ENCODE measurements around the gene SFT2D2.
"Not testable (repeated sequence)": the region's sequence is repeated elsewhere in the genome, so short reads cannot be mapped to it uniquely, and the experiment has no call there.

The SFT2D2 gene

GRCh38 chr1:168202941-168203654 is 22.7 kb upstream of the SFT2D2 start:
- Histone ChIP-seq H3K36me3 (ENCODE audit: control insufficient read depth, insufficient read depth, low read length) (no peaks in the 10 kb centered on the region), H3K4me1 (ENCODE audit: control insufficient read depth, insufficient read depth, low read length) (no peaks in the 10 kb centered on the region), H3K9ac (ENCODE audit: low read depth, low read length) (no peak overlapping the region), H3K4me3 (ENCODE audit: low read depth, low read length) (no peak overlapping the region), H3K9me3 (ENCODE audit: control insufficient read depth, insufficient read depth, low read length) (no peaks in the 10 kb centered on the region), H3K27me3 (ENCODE audit: control insufficient read depth, insufficient read depth, low read length) (no peaks in the 10 kb centered on the region)

- Histone ChIP-seq H3K4me3 (ENCODE audit: low read depth, low read length) (no peak overlapping the region), H3K36me3 (ENCODE audit: control insufficient read depth, insufficient read depth, low read length) (no peaks in the 10 kb centered on the region), H3K4me1 (ENCODE audit: control insufficient read depth, insufficient read depth, low read length) (no peaks in the 10 kb centered on the region), H3K9ac (ENCODE audit: low read depth, low read length) (no peak overlapping the region), H3K9me3 (ENCODE audit: control insufficient read depth, insufficient read depth, low read length) (no peaks in the 10 kb centered on the region), H3K27me3 (ENCODE audit: control insufficient read depth, insufficient read depth, low read length) (no peaks in the 10 kb centered on the region)
Observed at GRCh38 chr1:168206111-168206510, 19.7 kb upstream of the SFT2D2 start.

- not testable (repeated sequence) for H3K4me3 ChIP-seq (ENCODE audit: low read depth, low read length); H3K36me3 ChIP-seq (ENCODE audit: control insufficient read depth, insufficient read depth, low read length); H3K27me3 ChIP-seq (ENCODE audit: control insufficient read depth, insufficient read depth, low read length); H3K4me1 ChIP-seq (ENCODE audit: control insufficient read depth, insufficient read depth, low read length); H3K9me3 ChIP-seq (ENCODE audit: control insufficient read depth, insufficient read depth, low read length); H3K9ac ChIP-seq (ENCODE audit: low read depth, low read length)
Observed at GRCh38 chr1:168207673-168208072, 18.1 kb upstream of the SFT2D2 start.

GRCh38 chr1:168210312-168210711 is 15.5 kb upstream of the SFT2D2 start:
- no peaks in the 10 kb centered on the region for H3K4me1 ChIP-seq (ENCODE audit: control insufficient read depth, insufficient read depth, low read length)
- H3K9me3 ChIP-seq (ENCODE audit: control insufficient read depth, insufficient read depth, low read length) = peaks cover 3% of the 10 kb centered on the region
- no peaks in the 10 kb centered on the region for H3K36me3 ChIP-seq (ENCODE audit: control insufficient read depth, insufficient read depth, low read length)
- H3K4me3 ChIP-seq (ENCODE audit: low read depth, low read length) = no peak overlapping the region
- no peak overlapping the region for H3K9ac ChIP-seq (ENCODE audit: low read depth, low read length)
- no peaks in the 10 kb centered on the region for H3K27me3 ChIP-seq (ENCODE audit: control insufficient read depth, insufficient read depth, low read length)

GRCh38 chr1:168213349-168213748 is 12.5 kb upstream of the SFT2D2 start:
- no peaks in the 10 kb centered on the region for H3K36me3 ChIP-seq (ENCODE audit: control insufficient read depth, insufficient read depth, low read length)

GRCh38 chr1:168216171-168216570 is 9.6 kb upstream of the SFT2D2 start:
- Histone ChIP-seq H3K9me3 (ENCODE audit: control insufficient read depth, insufficient read depth, low read length) (peaks cover 3% of the 10 kb centered on the region), H3K4me1 (ENCODE audit: control insufficient read depth, insufficient read depth, low read length) (peaks cover 5% of the 10 kb centered on the region), H3K4me3 (ENCODE audit: low read depth, low read length) (no peak overlapping the region), H3K36me3 (ENCODE audit: control insufficient read depth, insufficient read depth, low read length) (no peaks in the 10 kb centered on the region), H3K27me3 (ENCODE audit: control insufficient read depth, insufficient read depth, low read length) (no peaks in the 10 kb centered on the region), H3K9ac (ENCODE audit: low read depth, low read length) (no peak overlapping the region)

More at GRCh38 chr1:168213349-168213748, 12.5 kb upstream of the SFT2D2 start:
- Histone ChIP-seq H3K9ac (ENCODE audit: low read depth, low read length) (no peak overlapping the region), H3K4me3 (ENCODE audit: low read depth, low read length) (no peak overlapping the region), H3K4me1 (ENCODE audit: control insufficient read depth, insufficient read depth, low read length) (peaks cover 5% of the 10 kb centered on the region), H3K27me3 (ENCODE audit: control insufficient read depth, insufficient read depth, low read length) (no peaks in the 10 kb centered on the region), H3K9me3 (ENCODE audit: control insufficient read depth, insufficient read depth, low read length) (peaks cover 3% of the 10 kb centered on the region)

- no peaks in the 10 kb centered on the region for H3K27me3 ChIP-seq (ENCODE audit: control insufficient read depth, insufficient read depth, low read length)
- no peaks in the 10 kb centered on the region for H3K36me3 ChIP-seq (ENCODE audit: control insufficient read depth, insufficient read depth, low read length)
- peaks cover 5% of the 10 kb centered on the region for H3K4me1 ChIP-seq (ENCODE audit: control insufficient read depth, insufficient read depth, low read length)
- H3K4me3 ChIP-seq (ENCODE audit: low read depth, low read length) = no peak overlapping the region
- no peak overlapping the region for H3K9ac ChIP-seq (ENCODE audit: low read depth, low read length)
- H3K9me3 ChIP-seq (ENCODE audit: control insufficient read depth, insufficient read depth, low read length) = no peaks in the 10 kb centered on the region
Observed at GRCh38 chr1:168217664-168218063, 8.1 kb upstream of the SFT2D2 start.

- Histone ChIP-seq H3K9me3 (ENCODE audit: control insufficient read depth, insufficient read depth, low read length) (no peaks in the 10 kb centered on the region), H3K27me3 (ENCODE audit: control insufficient read depth, insufficient read depth, low read length) (no peaks in the 10 kb centered on the region), H3K4me3 (ENCODE audit: low read depth, low read length) (no peak overlapping the region), H3K36me3 (ENCODE audit: control insufficient read depth, insufficient read depth, low read length) (no peaks in the 10 kb centered on the region), H3K9ac (ENCODE audit: low read depth, low read length) (no peak overlapping the region), H3K4me1 (ENCODE audit: control insufficient read depth, insufficient read depth, low read length) (peaks cover 5% of the 10 kb centered on the region)
Observed at GRCh38 chr1:168218658-168219057, 7.1 kb upstream of the SFT2D2 start.

- no peaks in the 10 kb centered on the region for H3K27me3 ChIP-seq (ENCODE audit: control insufficient read depth, insufficient read depth, low read length)
- H3K9ac ChIP-seq (ENCODE audit: low read depth, low read length) = no peak overlapping the region
- H3K36me3 ChIP-seq (ENCODE audit: control insufficient read depth, insufficient read depth, low read length) = no peaks in the 10 kb centered on the region
- no peak overlapping the region for H3K4me3 ChIP-seq (ENCODE audit: low read depth, low read length)
- H3K9me3 ChIP-seq (ENCODE audit: control insufficient read depth, insufficient read depth, low read length) = no peaks in the 10 kb centered on the region
- peaks cover 5% of the 10 kb centered on the region for H3K4me1 ChIP-seq (ENCODE audit: control insufficient read depth, insufficient read depth, low read length)
Observed at GRCh38 chr1:168220470-168220871, 5.3 kb upstream of the SFT2D2 start.

GRCh38 chr1:168221275-168221674 is 4.5 kb upstream of the SFT2D2 start:
- Histone ChIP-seq H3K9me3 (ENCODE audit: control insufficient read depth, insufficient read depth, low read length) (no peaks in the 10 kb centered on the region), H3K4me3 (ENCODE audit: low read depth, low read length) (no peak overlapping the region), H3K27me3 (ENCODE audit: control insufficient read depth, insufficient read depth, low read length) (no peaks in the 10 kb centered on the region), H3K9ac (ENCODE audit: low read depth, low read length) (no peak overlapping the region), H3K4me1 (ENCODE audit: control insufficient read depth, insufficient read depth, low read length) (peaks cover 5% of the 10 kb centered on the region), H3K36me3 (ENCODE audit: control insufficient read depth, insufficient read depth, low read length) (no peaks in the 10 kb centered on the region)

GRCh38 chr1:168223261-168223660 is 2.5 kb upstream of the SFT2D2 start:
- Histone ChIP-seq H3K4me3 (ENCODE audit: low read depth, low read length) (no peak overlapping the region), H3K4me1 (ENCODE audit: control insufficient read depth, insufficient read depth, low read length) (peaks cover 3% of the 10 kb centered on the region), H3K9ac (ENCODE audit: low read depth, low read length) (no peak overlapping the region)

GRCh38 chr1:168223681-168224540 is 1.9 kb upstream of the SFT2D2 start:
- Histone ChIP-seq H3K9me3 (ENCODE audit: control insufficient read depth, insufficient read depth, low read length) (no peaks in the 10 kb centered on the region), H3K27me3 (ENCODE audit: control insufficient read depth, insufficient read depth, low read length) (no peaks in the 10 kb centered on the region), H3K36me3 (ENCODE audit: control insufficient read depth, insufficient read depth, low read length) (no peaks in the 10 kb centered on the region), H3K9ac (ENCODE audit: low read depth, low read length) (no peak overlapping the region), H3K4me3 (ENCODE audit: low read depth, low read length) (no peak overlapping the region), H3K4me1 (ENCODE audit: control insufficient read depth, insufficient read depth, low read length) (peaks cover 3% of the 10 kb centered on the region)

More at GRCh38 chr1:168223261-168223660, 2.5 kb upstream of the SFT2D2 start:
- no peaks in the 10 kb centered on the region for H3K27me3 ChIP-seq (ENCODE audit: control insufficient read depth, insufficient read depth, low read length)
- no peaks in the 10 kb centered on the region for H3K36me3 ChIP-seq (ENCODE audit: control insufficient read depth, insufficient read depth, low read length)
- no peaks in the 10 kb centered on the region for H3K9me3 ChIP-seq (ENCODE audit: control insufficient read depth, insufficient read depth, low read length)
